Dendritic cell treated with granulocyte-macrophage colony-stimulating factor and Interleukin-4, amounts not matched to agents 40 ng/mL and 50 ng/mL, for 4 days (primary cell): ENCODE measurements around the gene CYP4F8.
"Not testable (repeated sequence)": the region's sequence is repeated elsewhere in the genome, so short reads cannot be mapped to it uniquely, and the experiment has no call there.

Experiments used
- H3K27ac Mint-ChIP-seq: one replicate; pipeline ENCODE4 v1.8.0; 2022; ENCODE audit warnings: mild to moderate bottlenecking, mixed read lengths
- H3K27me3 Mint-ChIP-seq: one replicate; pipeline ENCODE4 v1.8.0; 2022; ENCODE audit warnings: mild to moderate bottlenecking, mixed read lengths
- H3K36me3 Mint-ChIP-seq: one replicate; pipeline ENCODE4 v1.8.0; 2022; ENCODE audit warnings: low read depth, mixed read lengths
- H3K4me1 Mint-ChIP-seq: one replicate; pipeline ENCODE4 v1.8.0; 2022; ENCODE audit warnings: low read depth, mixed read lengths
- H3K4me3 Mint-ChIP-seq: one replicate; pipeline ENCODE4 v1.8.0; 2022; ENCODE audit warnings: mild to moderate bottlenecking, moderate library complexity, mixed read lengths
- H3K9me3 Mint-ChIP-seq: one replicate; pipeline ENCODE4 v1.8.0; 2022; ENCODE audit warnings: mixed read lengths
- intact Hi-C: fragments of 100-400 bp; cut with micrococcal nuclease; formaldehyde crosslinking; loops from one replicate; pipeline ENCODE4 v1.15.0; 2022

Gene CYP4F8

DNA sequence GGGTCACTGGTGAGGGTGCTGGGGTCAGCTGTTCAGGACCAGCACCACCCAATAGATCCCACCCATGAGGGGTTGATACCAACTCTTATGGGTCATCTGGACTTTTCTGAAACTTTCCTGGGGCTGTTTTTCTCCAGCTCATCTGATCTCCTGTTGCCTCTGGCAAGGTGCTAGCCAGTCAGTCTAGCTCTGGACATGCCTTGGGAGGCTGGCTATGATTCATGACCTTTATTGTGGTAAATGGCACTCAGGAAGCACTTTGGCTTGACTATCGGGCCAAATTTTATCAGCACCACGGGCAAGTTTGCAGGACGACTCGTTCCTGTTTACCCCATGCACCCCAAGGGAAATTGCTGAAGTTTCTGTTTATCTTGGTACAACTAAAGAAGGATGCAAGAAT, 21.3 kb upstream of the CYP4F8 start:
- H3K4me1 Mint-ChIP-seq: peaks cover 58% of the 10 kb centered on the region
- intact Hi-C loops, H3K36me3 Mint-ChIP-seq, H3K9me3 Mint-ChIP-seq, H3K27me3 Mint-ChIP-seq, H3K4me3 Mint-ChIP-seq, H3K27ac Mint-ChIP-seq: not testable (repeated sequence)

DNA sequence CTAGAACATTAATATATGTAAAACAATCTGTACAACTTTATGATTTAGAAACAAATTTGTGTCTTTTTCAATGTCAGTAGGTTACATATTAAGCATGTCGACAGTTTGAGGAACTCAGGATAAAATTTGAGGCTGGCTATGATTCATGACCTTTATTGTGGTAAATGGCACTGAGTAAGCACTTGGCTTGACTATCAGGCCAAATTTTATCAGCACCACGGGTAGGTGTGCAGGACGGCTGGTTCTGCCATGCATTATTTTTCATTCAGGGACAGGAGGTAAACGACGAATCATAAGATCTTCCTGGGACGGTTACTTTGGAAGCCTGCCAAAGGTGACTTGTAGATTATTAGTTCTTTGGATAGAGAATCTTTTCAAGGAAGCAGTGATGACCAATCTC, 19.9 kb upstream of the CYP4F8 start:
- H3K36me3 Mint-ChIP-seq: no peaks in the 10 kb centered on the region
- intact Hi-C loops: no loop called here
- H3K27me3 Mint-ChIP-seq: no peaks in the 10 kb centered on the region
- H3K4me1 Mint-ChIP-seq: peaks cover 47% of the 10 kb centered on the region
- no peak overlapping the region for H3K27ac Mint-ChIP-seq
- H3K4me3 Mint-ChIP-seq: no peak overlapping the region
- H3K9me3 Mint-ChIP-seq: no peaks in the 10 kb centered on the region

DNA sequence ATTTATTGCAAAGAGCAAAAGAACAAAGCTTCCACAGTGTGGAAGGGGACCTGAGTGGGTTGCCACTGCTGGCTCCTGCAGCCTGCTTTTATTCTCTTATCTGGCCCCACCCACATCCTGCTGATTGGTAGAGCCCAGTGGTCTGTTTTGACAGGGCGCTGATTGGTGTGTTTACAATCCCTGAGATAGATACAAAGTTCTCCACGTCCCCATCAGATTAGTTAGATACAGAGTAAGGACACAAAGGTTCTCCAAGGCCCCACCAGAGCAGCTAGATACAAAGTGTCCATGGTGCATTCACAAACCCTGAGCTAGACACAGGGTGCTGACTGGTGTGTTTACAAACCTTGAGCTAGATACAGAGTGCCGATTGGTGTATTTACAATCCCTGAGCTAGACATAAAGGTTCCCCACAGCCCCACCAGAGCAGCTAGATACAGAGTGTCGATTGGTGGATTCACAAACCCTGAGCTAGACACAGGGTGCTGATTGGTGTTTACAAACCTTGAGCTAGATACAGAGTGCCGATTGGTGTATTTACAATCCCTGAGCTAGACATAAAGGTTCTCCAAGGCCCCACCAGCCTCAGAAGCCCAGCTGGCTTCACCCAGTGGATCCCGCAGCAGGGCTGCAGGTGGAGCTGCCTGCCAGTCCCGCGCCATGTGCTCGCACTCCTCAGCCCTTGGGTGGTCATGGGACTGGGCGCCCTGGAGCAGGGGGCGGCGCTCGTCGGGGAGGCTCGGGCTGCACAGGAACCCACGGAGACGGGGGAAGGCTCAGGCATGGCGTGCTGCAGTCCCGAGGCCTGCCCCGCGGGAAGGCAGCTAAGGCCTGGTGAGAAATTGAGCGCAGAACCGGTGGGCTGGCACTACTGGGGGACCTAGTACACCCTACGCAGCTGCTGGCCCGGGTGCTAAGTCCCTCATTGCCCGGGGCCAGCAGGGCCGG, 6.8 kb upstream of the CYP4F8 start:
- H3K4me3 Mint-ChIP-seq, H3K27ac Mint-ChIP-seq, H3K27me3 Mint-ChIP-seq, H3K36me3 Mint-ChIP-seq, H3K9me3 Mint-ChIP-seq, intact Hi-C loops, H3K4me1 Mint-ChIP-seq: not testable (repeated sequence)

DNA sequence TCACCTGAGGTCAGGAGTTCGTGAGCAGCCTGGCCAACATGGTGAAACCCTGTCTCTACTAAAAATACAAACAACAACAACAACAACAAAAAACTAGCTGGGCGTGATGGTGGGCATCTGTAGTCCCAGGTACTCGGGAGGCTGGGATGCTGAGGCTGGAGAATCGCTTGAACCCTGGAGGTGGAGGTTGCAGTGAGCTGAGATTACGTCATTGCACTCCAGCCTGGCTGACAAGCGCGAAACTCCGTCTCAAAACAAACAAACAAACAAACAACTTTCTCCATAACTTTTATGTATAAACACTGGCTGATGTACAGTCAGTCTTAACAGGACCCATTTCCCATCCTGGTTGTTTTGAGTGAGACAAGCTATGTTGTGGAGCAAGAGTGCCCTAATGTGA, 5.8 kb upstream of the CYP4F8 start:
- Mint-ChIP-seq H3K27ac (no peak overlapping the region), H3K9me3 (no peaks in the 10 kb centered on the region), H3K4me3 (no peak overlapping the region), H3K27me3 (peaks cover 4% of the 10 kb centered on the region), H3K4me1 (no peaks in the 10 kb centered on the region), H3K36me3 (no peaks in the 10 kb centered on the region)
- intact Hi-C loops: no loop called here

DNA sequence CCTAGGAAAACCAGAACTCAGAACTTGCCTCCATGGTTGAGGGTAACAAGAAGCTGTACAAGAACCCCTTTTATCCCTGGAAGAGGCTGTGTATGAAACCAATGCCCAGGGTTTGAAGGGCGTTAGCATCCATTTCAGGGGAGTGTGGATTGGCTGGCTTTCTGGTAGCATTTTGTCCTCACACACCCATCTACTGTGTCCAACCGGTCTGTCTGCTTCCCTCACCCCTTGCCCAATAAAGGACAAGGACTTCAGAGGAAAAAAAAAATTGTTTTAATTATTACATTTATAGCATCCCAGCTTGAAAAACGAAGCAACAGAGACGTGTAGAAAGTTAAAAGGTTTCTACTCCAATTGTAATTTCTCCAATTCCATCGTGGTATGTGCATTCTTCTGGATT, 2.7 kb upstream of the CYP4F8 start:
- H3K4me1 Mint-ChIP-seq: no peaks in the 10 kb centered on the region
- no peaks in the 10 kb centered on the region for H3K9me3 Mint-ChIP-seq
- H3K36me3 Mint-ChIP-seq: no peaks in the 10 kb centered on the region
- no peak overlapping the region for H3K4me3 Mint-ChIP-seq
- intact Hi-C loops: no loop called here
- peaks cover 18% of the 10 kb centered on the region for H3K27me3 Mint-ChIP-seq
- no peak overlapping the region for H3K27ac Mint-ChIP-seq

DNA sequence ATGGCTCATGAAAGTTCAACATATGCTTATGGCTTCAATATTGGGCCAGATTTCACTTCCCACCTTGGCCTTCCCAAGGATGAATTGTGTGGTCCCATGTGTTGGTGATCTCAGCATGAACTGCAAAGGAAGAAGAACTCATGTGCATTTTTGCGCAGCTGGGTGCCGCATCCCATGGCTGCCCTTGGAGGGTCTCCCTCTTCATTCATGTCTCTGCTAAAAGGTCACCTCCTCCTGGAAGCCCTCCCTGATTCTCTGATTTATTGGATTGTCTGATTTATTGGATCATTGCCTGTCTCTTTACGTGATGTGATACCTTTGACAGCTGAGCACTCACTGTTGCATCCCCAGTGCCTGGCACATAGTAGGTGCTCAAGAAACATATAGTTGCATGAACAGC, 1.7 kb upstream of the CYP4F8 start:
- Mint-ChIP-seq H3K27me3 (peaks cover 19% of the 10 kb centered on the region), H3K36me3 (no peaks in the 10 kb centered on the region), H3K4me3 (no peak overlapping the region), H3K27ac (no peak overlapping the region), H3K4me1 (peaks cover 5% of the 10 kb centered on the region), H3K9me3 (no peaks in the 10 kb centered on the region)
- intact Hi-C loops: no loop called here

DNA sequence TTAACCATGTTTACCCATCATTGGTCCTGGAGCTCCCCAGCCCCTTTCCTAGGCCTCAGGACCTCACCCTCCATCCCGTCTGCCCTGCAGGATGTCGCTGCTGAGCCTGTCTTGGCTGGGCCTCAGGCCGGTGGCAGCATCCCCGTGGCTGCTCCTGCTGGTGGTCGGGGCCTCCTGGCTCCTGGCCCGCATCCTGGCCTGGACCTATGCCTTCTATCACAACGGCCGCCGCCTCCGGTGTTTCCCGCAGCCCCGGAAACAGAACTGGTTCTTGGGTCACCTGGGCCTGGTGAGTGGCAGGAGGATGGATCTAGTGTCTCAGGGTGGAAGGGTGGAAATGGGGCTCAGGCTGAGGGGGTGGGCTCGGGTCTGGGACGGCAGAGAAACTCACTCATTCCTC, 508 bp downstream of the CYP4F8 start:
- H3K4me1 Mint-ChIP-seq: peaks cover 6% of the 10 kb centered on the region
- H3K27me3 Mint-ChIP-seq: peaks cover 19% of the 10 kb centered on the region
- no peaks in the 10 kb centered on the region for H3K9me3 Mint-ChIP-seq
- H3K36me3 Mint-ChIP-seq: no peaks in the 10 kb centered on the region
- no peak overlapping the region for H3K27ac Mint-ChIP-seq
- H3K4me3 Mint-ChIP-seq: no peak overlapping the region
- intact Hi-C loops: no loop called here

DNA sequence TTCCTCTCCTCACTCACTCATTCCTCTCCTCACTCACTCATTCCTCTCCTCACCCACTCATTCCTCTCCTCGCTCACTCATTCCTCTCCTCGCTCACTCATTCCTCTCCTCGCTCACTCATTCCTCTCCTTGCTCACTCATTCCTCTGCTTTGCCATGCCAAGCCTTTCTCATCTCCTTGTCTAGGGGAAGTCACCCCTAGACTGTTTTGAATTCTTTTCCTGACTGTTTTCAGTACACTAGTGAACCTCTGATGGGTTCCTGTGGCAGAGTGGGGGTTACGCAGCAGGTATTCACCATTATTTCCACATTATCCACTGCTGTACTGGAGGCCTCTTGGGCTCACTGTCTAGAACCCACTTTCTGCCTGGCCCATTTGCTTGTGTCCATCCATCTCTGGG, 1.2 kb downstream of the CYP4F8 start:
- no peak overlapping the region for H3K4me3 Mint-ChIP-seq
- H3K27me3 Mint-ChIP-seq: peaks cover 19% of the 10 kb centered on the region
- intact Hi-C loops: no loop called here
- H3K4me1 Mint-ChIP-seq: peaks cover 6% of the 10 kb centered on the region
- no peaks in the 10 kb centered on the region for H3K9me3 Mint-ChIP-seq
- no peak overlapping the region for H3K27ac Mint-ChIP-seq
- H3K36me3 Mint-ChIP-seq: no peaks in the 10 kb centered on the region

DNA sequence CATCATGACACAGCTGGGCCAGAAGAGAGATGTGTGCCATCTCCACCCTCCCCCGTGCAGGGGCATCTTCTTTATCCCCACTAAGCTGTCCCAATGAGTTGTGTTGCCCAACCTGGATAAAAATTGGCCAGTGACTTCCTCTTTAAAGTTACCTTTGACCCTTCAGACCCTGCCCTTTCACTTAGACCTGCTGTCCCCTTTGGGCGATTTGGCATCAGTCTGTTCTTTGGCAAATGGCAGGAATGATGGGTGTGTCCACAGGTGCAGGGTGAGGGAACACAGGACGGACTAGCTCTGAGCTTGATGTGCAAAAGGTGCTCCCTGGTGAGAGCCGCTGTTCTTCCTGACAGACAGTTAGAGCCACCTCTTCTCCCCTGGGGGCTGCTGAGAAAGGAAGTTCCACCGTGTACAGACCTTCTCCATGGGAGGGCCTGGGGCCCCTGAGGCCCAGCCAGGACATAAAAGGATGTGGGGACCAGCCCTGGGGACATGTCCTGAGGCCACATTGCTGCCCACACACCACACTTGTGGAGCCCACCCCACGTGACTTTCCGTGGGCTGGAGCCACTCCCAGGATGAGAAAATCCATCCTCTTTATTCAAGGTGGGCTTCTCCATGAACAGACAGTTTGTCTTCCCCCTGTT, 1.7 kb downstream of the CYP4F8 start:
- Mint-ChIP-seq H3K27me3 (peaks cover 18% of the 10 kb centered on the region), H3K9me3 (no peaks in the 10 kb centered on the region), H3K4me1 (peaks cover 6% of the 10 kb centered on the region), H3K36me3 (no peaks in the 10 kb centered on the region), H3K27ac (no peak overlapping the region), H3K4me3 (no peak overlapping the region)
- intact Hi-C loops: no loop called here

DNA sequence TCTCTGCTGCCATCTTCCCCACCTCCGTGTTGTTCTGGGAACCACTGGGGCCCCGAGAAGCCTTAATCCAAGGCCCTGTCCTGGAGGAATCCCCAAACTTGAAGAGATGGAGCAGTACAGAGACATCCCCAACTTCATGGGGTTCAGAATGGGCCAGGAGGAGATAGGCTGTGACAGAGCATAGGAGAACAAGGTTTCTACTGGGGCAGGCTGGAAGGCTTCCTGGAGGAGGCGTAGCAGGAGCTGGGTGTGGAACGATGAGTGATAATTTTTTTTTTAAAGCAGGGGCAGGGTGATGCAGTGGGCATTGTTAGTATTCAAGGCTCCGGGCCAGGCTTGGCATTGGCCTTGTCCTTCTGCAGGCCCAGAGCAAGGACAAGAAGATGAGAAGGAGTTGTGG, 3.3 kb downstream of the CYP4F8 start:
- intact Hi-C loops: no loop called here
- Mint-ChIP-seq H3K4me1 (peaks cover 6% of the 10 kb centered on the region), H3K27me3 (peaks cover 17% of the 10 kb centered on the region), H3K9me3 (no peaks in the 10 kb centered on the region), H3K4me3 (no peak overlapping the region), H3K27ac (no peak overlapping the region), H3K36me3 (no peaks in the 10 kb centered on the region)

DNA sequence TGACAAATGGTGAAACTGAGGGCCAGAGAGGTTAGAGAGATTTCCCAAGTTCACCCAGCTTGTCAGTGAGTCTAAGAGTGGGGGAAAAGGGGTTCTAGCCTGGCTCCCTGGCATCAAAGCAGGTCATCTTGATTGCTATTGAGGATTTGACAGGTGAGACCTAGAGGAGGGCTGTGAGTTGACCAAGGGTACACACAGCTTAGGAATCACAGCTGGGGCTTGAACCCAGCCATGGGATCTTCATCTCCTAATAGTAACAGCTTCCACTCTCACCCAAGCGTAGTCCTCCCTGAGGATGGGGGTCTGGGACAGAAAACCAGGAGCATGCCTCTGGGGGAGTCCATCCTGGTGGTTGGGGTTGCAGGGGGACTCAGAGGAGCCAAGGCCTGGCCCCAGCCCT, 6.8 kb downstream of the CYP4F8 start:
- H3K9me3 Mint-ChIP-seq: no peaks in the 10 kb centered on the region
- no peaks in the 10 kb centered on the region for H3K36me3 Mint-ChIP-seq
- H3K27ac Mint-ChIP-seq: no peak overlapping the region
- no peak overlapping the region for H3K4me3 Mint-ChIP-seq
- intact Hi-C loops: loop anchor here (10.0 kb wide), 1 partner anchor 133 kb away; no protein-coding TSS in a partner anchor
- H3K27me3 Mint-ChIP-seq: peaks cover 10% of the 10 kb centered on the region
- H3K4me1 Mint-ChIP-seq: peaks cover 6% of the 10 kb centered on the region

DNA sequence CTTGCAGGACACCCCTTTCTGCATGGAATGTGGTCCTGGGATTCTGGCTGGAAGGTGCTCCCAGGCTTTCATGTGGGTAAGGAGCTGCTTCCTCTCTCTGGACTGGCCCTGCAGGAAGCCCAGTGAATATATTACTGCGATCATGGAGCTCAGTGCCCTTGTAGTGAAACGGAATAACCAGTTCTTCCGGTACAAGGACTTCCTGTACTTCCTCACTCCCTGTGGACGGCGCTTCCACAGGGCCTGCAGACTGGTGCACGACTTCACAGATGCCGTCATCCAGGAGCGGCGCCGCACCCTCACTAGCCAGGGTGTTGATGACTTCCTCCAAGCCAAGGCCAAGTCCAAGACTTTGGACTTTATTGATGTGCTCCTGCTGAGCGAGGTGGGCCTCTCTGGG, 8.0 kb downstream of the CYP4F8 start:
- intact Hi-C loops: loop anchor here (10.0 kb wide), 1 partner anchor 132 kb away; no protein-coding TSS in a partner anchor
- Mint-ChIP-seq H3K4me1 (peaks cover 4% of the 10 kb centered on the region), H3K27ac (no peak overlapping the region), H3K4me3 (no peak overlapping the region), H3K27me3 (peaks cover 13% of the 10 kb centered on the region), H3K9me3 (no peaks in the 10 kb centered on the region), H3K36me3 (no peaks in the 10 kb centered on the region)

DNA sequence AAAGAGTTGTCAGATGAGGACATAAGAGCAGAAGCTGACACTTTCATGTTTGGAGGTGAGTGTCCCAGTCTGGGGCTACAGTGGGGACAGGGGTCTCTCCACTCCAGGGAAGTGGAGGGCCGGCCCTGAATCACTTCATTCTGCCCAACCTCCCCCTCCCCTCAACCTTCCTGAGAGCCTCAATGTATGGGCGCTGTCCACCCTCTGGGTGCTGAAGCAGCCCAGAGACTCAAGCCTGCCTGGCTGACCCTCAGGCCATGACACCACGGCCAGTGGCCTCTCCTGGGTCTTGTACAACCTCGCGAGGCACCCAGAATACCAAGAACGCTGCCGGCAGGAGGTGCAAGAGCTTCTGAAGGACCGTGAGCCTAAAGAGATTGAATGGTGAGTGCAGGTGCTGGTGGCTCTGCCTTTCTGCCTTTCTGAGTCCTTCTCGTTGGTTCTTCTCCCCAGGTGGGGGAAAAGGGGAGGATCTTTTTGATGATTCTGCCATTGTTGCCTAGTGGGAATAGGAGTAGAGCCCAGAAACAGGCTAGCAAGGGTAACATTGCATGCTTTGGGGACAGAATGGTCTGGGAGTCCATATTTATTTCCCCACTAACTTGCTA, 8.8 kb downstream of the CYP4F8 start:
- H3K27ac Mint-ChIP-seq: no peak overlapping the region
- H3K36me3 Mint-ChIP-seq: no peaks in the 10 kb centered on the region
- peaks cover 19% of the 10 kb centered on the region for H3K27me3 Mint-ChIP-seq
- H3K4me3 Mint-ChIP-seq: no peak overlapping the region
- intact Hi-C loops: loop anchor here (10.0 kb wide), 1 partner anchor 131 kb away; no protein-coding TSS in a partner anchor
- no peaks in the 10 kb centered on the region for H3K4me1 Mint-ChIP-seq
- no peaks in the 10 kb centered on the region for H3K9me3 Mint-ChIP-seq
